Kidney (tissue), 14 donors: ENCODE data around the gene RARA. TPM values are rescaled to one million over a fixed set of nuclear protein-coding genes. Genes with fewer than 3 reads are reported as not detected.

Experiments used
- DNase-seq, 5 donors: peaks; one replicate each; pipeline ENCODE4 v3.0.0-alpha.2; 2013 to 2020
- FAIRE-seq: peaks from 2 replicates; lab custom pipeline; 2012; peaks lifted over from hg19 to GRCh38; lab: Jason Lieb, UNC
- H3K27ac ChIP-seq, 2 donors: one replicate each; pipeline ENCODE4 v1.7.0; 2013; ENCODE audit warnings: low read depth in 2 of 2, low read length in 2 of 2, inconsistent platforms in 1 of 2
- H3K27me3 ChIP-seq: one replicate; pipeline ENCODE4 v1.7.1; 2013; ENCODE audit warnings: low read length, inconsistent platforms; ENCODE audit not compliant: control insufficient read depth, insufficient read depth
- H3K36me3 ChIP-seq, 3 donors: one replicate each; pipeline versions ENCODE4 v1.7.0 to v1.7.1; 2013; ENCODE audit warnings: low read length in 3 of 3, control low read depth in 1 of 3, inconsistent platforms in 1 of 3; ENCODE audit not compliant: insufficient read depth in 3 of 3, control insufficient read depth in 2 of 3
- H3K4me1 ChIP-seq, 3 donors: one replicate each; pipeline versions ENCODE4 v1.7.0 to v1.7.1; 2013; ENCODE audit warnings: low read length in 3 of 3, inconsistent platforms in 1 of 3, low read depth in 1 of 3; ENCODE audit not compliant: control insufficient read depth in 2 of 3, insufficient read depth in 2 of 3
- H3K4me3 ChIP-seq, 3 donors: one replicate each; pipeline versions ENCODE4 v1.7.0 to v1.8.1; 2013; ENCODE audit warnings: low read length in 3 of 3, control low read depth in 1 of 3, inconsistent platforms in 1 of 3
- H3K9ac ChIP-seq, 3 donors: one replicate each; pipeline versions ENCODE4 v1.7.0 to v1.7.1; 2013; ENCODE audit warnings: low read length in 3 of 3, control low read depth in 1 of 3, inconsistent platforms in 1 of 3
- H3K9me3 ChIP-seq, 3 donors: one replicate each; pipeline versions ENCODE4 v1.7.0 to v1.7.1; 2013; ENCODE audit warnings: low read length in 3 of 3, control low read depth in 1 of 3, inconsistent platforms in 1 of 3; ENCODE audit not compliant: control insufficient read depth in 2 of 3, insufficient read depth in 1 of 3
- intact Hi-C: fragments of 100-400 bp; cut with DNase I; formaldehyde crosslinking; loops from one replicate; pipeline ENCODE4 v1.11.1; 2022
- polyA plus RNA-seq: library from polyadenylated mRNA; stranded (reverse); fragments of 350-450 nt; fragmentation: Illumina TruSeq; extraction: RNeasy Lipid Tissue Mini Kit (QIAGEN cat#74804); gene quantifications from one replicate; pipeline ENCODE4 v1.2.3, GENCODE V29; 2014; ENCODE audit warnings: low read depth, low replicate concordance; ENCODE audit not compliant: insufficient read depth
- total RNA-seq: library from RNA; stranded (reverse); fragmentation: NEBNext Ultra II Directional; extraction: Animal tissue kit (Norgen Biotek cat#: 25700); gene quantifications from one replicate; pipeline ENCODE4 v1.2.1, GENCODE V29; 2021
- TF ChIP-seq, protein P1 (sequence below): IDR thresholded peaks from 3 replicates; pipeline ENCODE4 v1.5.1; 2012; ENCODE audit warnings: mild to moderate bottlenecking, moderate library complexity, borderline replicate concordance; ENCODE audit not compliant: insufficient read depth; ENCODE audit errors: extremely low read depth
- donor health status: control.
- donor health status: control.
- donor health status: control.
- donor health status: control.
- donor health status: control.
- donor health status: DM: yes; HTN: yes; CAD: no.
- donor health status: Normal renal cell carcinoma (clear cell type).

Gene RARA
- total and polyA plus RNA-seq, 2 donors from 2014 or later = 22.5 to 45.7 TPM

- intact Hi-C loops = loop anchor here (10.0 kb wide), 1 partner anchor 267 kb away; the partner anchor contains the start of gene CSF3
- FAIRE-seq = no peak
Observed at GRCh38 chr17:40281663-40282062, 27.3 kb upstream of the RARA start.

GRCh38 chr17:40283662-40284061, 25.3 kb upstream of the RARA start:
- TF ChIP-seq, protein P1, sequence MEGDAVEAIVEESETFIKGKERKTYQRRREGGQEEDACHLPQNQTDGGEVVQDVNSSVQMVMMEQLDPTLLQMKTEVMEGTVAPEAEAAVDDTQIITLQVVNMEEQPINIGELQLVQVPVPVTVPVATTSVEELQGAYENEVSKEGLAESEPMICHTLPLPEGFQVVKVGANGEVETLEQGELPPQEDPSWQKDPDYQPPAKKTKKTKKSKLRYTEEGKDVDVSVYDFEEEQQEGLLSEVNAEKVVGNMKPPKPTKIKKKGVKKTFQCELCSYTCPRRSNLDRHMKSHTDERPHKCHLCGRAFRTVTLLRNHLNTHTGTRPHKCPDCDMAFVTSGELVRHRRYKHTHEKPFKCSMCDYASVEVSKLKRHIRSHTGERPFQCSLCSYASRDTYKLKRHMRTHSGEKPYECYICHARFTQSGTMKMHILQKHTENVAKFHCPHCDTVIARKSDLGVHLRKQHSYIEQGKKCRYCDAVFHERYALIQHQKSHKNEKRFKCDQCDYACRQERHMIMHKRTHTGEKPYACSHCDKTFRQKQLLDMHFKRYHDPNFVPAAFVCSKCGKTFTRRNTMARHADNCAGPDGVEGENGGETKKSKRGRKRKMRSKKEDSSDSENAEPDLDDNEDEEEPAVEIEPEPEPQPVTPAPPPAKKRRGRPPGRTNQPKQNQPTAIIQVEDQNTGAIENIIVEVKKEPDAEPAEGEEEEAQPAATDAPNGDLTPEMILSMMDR = no peak
- intact Hi-C loops = loop anchor here (10.0 kb wide), 1 partner anchor 269 kb away; the partner anchor contains the start of gene CSF3
- H3K9ac ChIP-seq = peak overlapping the region in 1 of 3 donors; percentile 17
- H3K36me3 ChIP-seq = peaks cover 0 to 10% (median 5%) of the 10 kb centered on the region in 3 donors
- H3K4me1 ChIP-seq = peaks cover 0 to 13% (median 10%) of the 10 kb centered on the region in 3 donors
- DNase-seq = no peak
- H3K27me3 ChIP-seq = no peaks in the 10 kb centered on the region
- peak overlapping the region; percentile 52 to 86 for H3K27ac ChIP-seq
- H3K9me3 ChIP-seq = no peaks in the 10 kb centered on the region
- peak; percentile 15 for FAIRE-seq
- peak overlapping the region in 1 of 3 donors; percentile 28 for H3K4me3 ChIP-seq

More at GRCh38 chr17:40281663-40282062, 27.3 kb upstream of the RARA start:
- Histone ChIP-seq H3K9ac (no peak overlapping the region), H3K27me3 (no peaks in the 10 kb centered on the region), H3K4me1 (peaks cover 0 to 10% (median 7%) of the 10 kb centered on the region in 3 donors), H3K4me3 (no peak overlapping the region), H3K9me3 (no peaks in the 10 kb centered on the region), H3K36me3 (peaks cover 7 to 19% (median 16%) of the 10 kb centered on the region in 3 donors), H3K27ac (no peak overlapping the region)
- no peak for DNase-seq
- TF ChIP-seq, protein P1 = no peak

DNA sequence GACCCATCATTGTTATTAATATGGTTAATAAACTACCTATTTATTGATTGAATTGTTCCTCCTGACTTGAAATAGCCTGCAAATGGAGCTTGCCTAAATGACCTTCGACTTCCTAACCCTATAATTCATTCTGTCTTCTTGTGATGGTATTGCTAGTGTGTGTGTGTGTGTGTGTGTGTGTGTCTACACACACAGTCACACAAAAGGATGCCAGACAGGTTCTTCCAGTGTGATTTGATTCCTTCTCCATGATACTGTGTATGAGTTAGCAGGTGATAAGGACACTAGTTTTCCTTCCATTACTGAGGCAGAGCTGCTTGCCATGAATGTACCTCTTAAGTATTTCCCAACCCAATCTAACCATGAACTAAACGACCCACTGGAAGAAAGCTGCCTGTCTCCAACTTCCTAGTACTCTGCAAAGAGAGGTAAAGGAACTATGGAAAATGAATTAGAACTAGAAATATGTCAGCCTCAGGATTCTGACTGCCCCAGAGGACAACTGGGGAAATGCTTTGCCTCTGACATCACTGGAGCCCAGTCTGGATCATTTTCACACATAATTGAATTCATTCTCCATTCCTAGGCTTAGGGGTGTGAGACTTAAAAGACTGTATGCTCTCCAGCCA, 24.8 kb upstream of the RARA start:
- no peaks in the 10 kb centered on the region for H3K27me3 ChIP-seq
- H3K4me3 ChIP-seq = peak overlapping the region in 1 of 3 donors; percentile 28
- intact Hi-C loops = loop anchor here (10.0 kb wide), 1 partner anchor 269 kb away; the partner anchor contains the start of gene CSF3
- no peaks in the 10 kb centered on the region for H3K9me3 ChIP-seq
- H3K4me1 ChIP-seq = peaks cover 0 to 13% (median 10%) of the 10 kb centered on the region in 3 donors
- FAIRE-seq (no peak), DNase-seq (peak in 2 of 5 donors; percentile 30 to 40)
- peaks cover 0 to 8% (median 5%) of the 10 kb centered on the region in 3 donors for H3K36me3 ChIP-seq
- H3K27ac ChIP-seq = peak overlapping the region; percentile 52 to 86
- no peak overlapping the region for H3K9ac ChIP-seq
- TF ChIP-seq, protein P1 = no peak
